SU-DHL-6 (cell line): Measurements from ENCODE around the gene GLIS2.

Experiments used
- H2AFZ ChIP-seq: fragments of 200-600 bp; sonication (generic); 2 replicates; pipeline ENCODE4 v1.6.1; 2014; ENCODE audit warnings: low read depth, mild to moderate bottlenecking, moderate library complexity, mixed read lengths, antibody characterized with exemption, low read length; ENCODE audit not compliant: severe bottlenecking
- H3F3A ChIP-seq: fragments of 200-600 bp; shearing (Covaris generic); 2 replicates; pipeline ENCODE4 v1.6.0; 2016; ENCODE audit warnings: antibody characterized with exemption, mild to moderate bottlenecking; ENCODE audit not compliant: insufficient read depth
- H3K27ac ChIP-seq: fragments of 200-600 bp; sonication (generic); 2 replicates; pipeline ENCODE4 v1.5.1; 2016; ENCODE audit warnings: low read depth, mild to moderate bottlenecking, low read length, moderate library complexity, mixed read lengths
- H3K27me3 ChIP-seq: fragments of 200-600 bp; sonication (generic), shearing (Covaris generic); 2 replicates; pipeline ENCODE4 v1.6.0; 2014; ENCODE audit warnings: mild to moderate bottlenecking, low read length
- H3K36me3 ChIP-seq: fragments of 200-600 bp; sonication (generic); 2 replicates; pipeline ENCODE4 v1.6.1; 2014; ENCODE audit warnings: mild to moderate bottlenecking, low read length, mixed read lengths
- H3K4me2 ChIP-seq: fragments of 300-600, 200-600 bp; shearing (Covaris generic), sonication (generic); 2 replicates; pipeline ENCODE4 v1.6.0; 2014; ENCODE audit warnings: low read length, low read depth, mild to moderate bottlenecking; ENCODE audit not compliant: poor library complexity, severe bottlenecking
- H3K4me3 ChIP-seq: fragments of 200-600 bp; sonication (generic); 2 replicates; pipeline ENCODE4 v1.5.1; 2014; ENCODE audit warnings: antibody characterized with exemption, low read length, mild to moderate bottlenecking, mixed read lengths; ENCODE audit not compliant: insufficient read depth, poor library complexity, severe bottlenecking
- H3K79me2 ChIP-seq: fragments of 200-600 bp; sonication (generic); 2 replicates; pipeline ENCODE4 v1.6.1; 2014; ENCODE audit warnings: mild to moderate bottlenecking, low read length, moderate library complexity; ENCODE audit not compliant: insufficient read depth
- H3K9ac ChIP-seq: fragments of 200-600 bp; sonication (generic); 2 replicates; pipeline ENCODE4 v1.7.0; 2014; ENCODE audit warnings: mild to moderate bottlenecking, low read length
- H3K9me2 ChIP-seq: fragments of 200-600 bp; sonication (generic); replicated peaks from 2 replicates; pipeline ENCODE4 v1.6.1; 2014; ENCODE audit warnings: low read length; ENCODE audit not compliant: insufficient read depth
- H3K9me3 ChIP-seq: fragments of 200-600 bp; sonication (generic); 2 replicates; pipeline ENCODE4 v1.6.1; 2014; ENCODE audit warnings: low read length, mixed read lengths; ENCODE audit not compliant: insufficient read depth
- H4K20me1 ChIP-seq: fragments of 200-600 bp; sonication (generic); 2 replicates; pipeline ENCODE4 v1.6.1; 2014; ENCODE audit warnings: low read depth, mild to moderate bottlenecking, antibody characterized with exemption, low read length, moderate library complexity, mixed read lengths
- EZH2phosphoT487 ChIP-seq: fragments of 200-600 bp; sonication (generic), shearing (Covaris generic); conservative IDR thresholded peaks from 2 replicates; pipeline ENCODE4 v1.6.1; 2018; ENCODE audit warnings: mild to moderate bottlenecking, antibody characterized with exemption, low read length, moderate library complexity, mixed read lengths
- TF ChIP-seq, protein P1 (sequence below): fragments of 200-600 bp; sonication (generic); IDR thresholded peaks from one replicate; pipeline ENCODE4 v1.5.1; 2017; ENCODE audit warnings: antibody characterized with exemption, mild to moderate bottlenecking, low read length, moderate library complexity; ENCODE audit not compliant: insufficient read depth, poor library complexity, severe bottlenecking

The GLIS2 gene

DNA sequence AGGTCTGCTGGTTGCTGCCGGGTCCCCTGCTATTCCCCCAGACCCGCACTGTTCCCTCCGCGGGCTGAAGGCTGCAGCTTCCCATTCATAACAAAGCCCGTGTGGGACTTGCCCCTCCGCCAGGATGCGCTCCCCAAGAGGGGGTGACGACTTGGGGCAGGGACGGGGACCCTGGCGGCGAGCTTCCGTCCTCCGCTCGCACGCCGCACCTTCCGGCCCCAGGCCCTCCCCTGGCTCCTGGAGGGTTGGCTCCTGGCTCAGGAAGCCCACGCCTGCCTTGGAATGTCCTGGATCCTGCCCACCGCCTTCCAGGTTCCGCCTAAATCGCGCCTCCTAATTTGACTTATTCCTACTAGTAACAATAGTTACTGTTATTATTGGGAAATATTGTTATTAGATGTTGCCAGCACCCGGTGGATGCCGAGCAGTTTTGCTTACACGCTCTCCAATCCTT is 42.0 kb upstream of the GLIS2 start:
- peak overlapping the region; percentile 80 for H3K27ac ChIP-seq
- H3K27me3 ChIP-seq, result no peaks in the 10 kb centered on the region
- peaks cover 8% of the 10 kb centered on the region for H3F3A ChIP-seq
- no peak for TF ChIP-seq EZH2phosphoT487
- TF ChIP-seq, protein P1, sequence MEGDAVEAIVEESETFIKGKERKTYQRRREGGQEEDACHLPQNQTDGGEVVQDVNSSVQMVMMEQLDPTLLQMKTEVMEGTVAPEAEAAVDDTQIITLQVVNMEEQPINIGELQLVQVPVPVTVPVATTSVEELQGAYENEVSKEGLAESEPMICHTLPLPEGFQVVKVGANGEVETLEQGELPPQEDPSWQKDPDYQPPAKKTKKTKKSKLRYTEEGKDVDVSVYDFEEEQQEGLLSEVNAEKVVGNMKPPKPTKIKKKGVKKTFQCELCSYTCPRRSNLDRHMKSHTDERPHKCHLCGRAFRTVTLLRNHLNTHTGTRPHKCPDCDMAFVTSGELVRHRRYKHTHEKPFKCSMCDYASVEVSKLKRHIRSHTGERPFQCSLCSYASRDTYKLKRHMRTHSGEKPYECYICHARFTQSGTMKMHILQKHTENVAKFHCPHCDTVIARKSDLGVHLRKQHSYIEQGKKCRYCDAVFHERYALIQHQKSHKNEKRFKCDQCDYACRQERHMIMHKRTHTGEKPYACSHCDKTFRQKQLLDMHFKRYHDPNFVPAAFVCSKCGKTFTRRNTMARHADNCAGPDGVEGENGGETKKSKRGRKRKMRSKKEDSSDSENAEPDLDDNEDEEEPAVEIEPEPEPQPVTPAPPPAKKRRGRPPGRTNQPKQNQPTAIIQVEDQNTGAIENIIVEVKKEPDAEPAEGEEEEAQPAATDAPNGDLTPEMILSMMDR, result no peak
- no peaks in the 10 kb centered on the region for H4K20me1 ChIP-seq
- no peaks in the 10 kb centered on the region for H3K9me2 ChIP-seq
- H3K9ac ChIP-seq, result peak overlapping the region; percentile 78
- peaks cover 26% of the 10 kb centered on the region for H3K79me2 ChIP-seq
- peak overlapping the region; percentile 95 for H3K4me3 ChIP-seq
- H3K36me3 ChIP-seq, result no peaks in the 10 kb centered on the region
- peak overlapping the region; percentile 66 for H2AFZ ChIP-seq
- H3K4me2 ChIP-seq, result peak overlapping the region; percentile 87
- H3K9me3 ChIP-seq, result no peaks in the 10 kb centered on the region

GRCh38 chr16:4275861-4276260 is 40.0 kb upstream of the GLIS2 start:
- Histone ChIP-seq H3F3A (peaks cover 5% of the 10 kb centered on the region), H3K4me3 (no peak overlapping the region), H3K9me3 (no peaks in the 10 kb centered on the region), H3K27ac (no peak overlapping the region), H3K27me3 (no peaks in the 10 kb centered on the region), H3K79me2 (peaks cover 8% of the 10 kb centered on the region), H2AFZ (no peak overlapping the region), H3K9me2 (no peaks in the 10 kb centered on the region), H3K4me2 (no peak overlapping the region), H3K36me3 (no peaks in the 10 kb centered on the region), H3K9ac (no peak overlapping the region), H4K20me1 (no peaks in the 10 kb centered on the region)
- TF ChIP-seq, protein P1, result no peak
- TF ChIP-seq EZH2phosphoT487, result no peak

GRCh38 chr16:4277987-4278513 is 37.8 kb upstream of the GLIS2 start:
- Histone ChIP-seq H3K36me3 (no peaks in the 10 kb centered on the region), H4K20me1 (no peaks in the 10 kb centered on the region), H3K9me2 (no peaks in the 10 kb centered on the region), H3K27ac (no peak overlapping the region), H2AFZ (no peak overlapping the region), H3K27me3 (no peaks in the 10 kb centered on the region), H3K9me3 (no peaks in the 10 kb centered on the region), H3K4me2 (no peak overlapping the region), H3K9ac (no peak overlapping the region), H3F3A (peaks cover 4% of the 10 kb centered on the region; the same call in 1 of the 2 replicates), H3K79me2 (no peaks in the 10 kb centered on the region), H3K4me3 (no peak overlapping the region)
- TF ChIP-seq EZH2phosphoT487, result no peak

GRCh38 chr16:4280625-4281024 is 35.2 kb upstream of the GLIS2 start:
- no peaks in the 10 kb centered on the region for H3K36me3 ChIP-seq
- H3K27me3 ChIP-seq, result no peaks in the 10 kb centered on the region
- no peak overlapping the region for H2AFZ ChIP-seq
- no peaks in the 10 kb centered on the region for H3K79me2 ChIP-seq
- H3K4me3 ChIP-seq, result no peak overlapping the region
- H3K4me2 ChIP-seq, result no peak overlapping the region
- H3K9me2 ChIP-seq, result no peaks in the 10 kb centered on the region
- no peak for TF ChIP-seq EZH2phosphoT487
- TF ChIP-seq, protein P1, result no peak
- no peaks in the 10 kb centered on the region for H4K20me1 ChIP-seq
- H3K27ac ChIP-seq, result no peak overlapping the region
- no peak overlapping the region for H3K9ac ChIP-seq
- no peaks in the 10 kb centered on the region for H3F3A ChIP-seq
- H3K9me3 ChIP-seq, result no peaks in the 10 kb centered on the region
